Neural crest cell (in vitro differentiated cells): ENCODE measurements around the gene PTPRK. TPM values are rescaled to one million over a fixed set of nuclear protein-coding genes. Genes with fewer than 3 reads are reported as not detected.

Source experiments
- DNase-seq: peaks from one replicate; pipeline ENCODE4 v3.0.0; 2021; ENCODE audit warnings: low read depth, mixed read lengths, low spot score
- H3K27ac Mint-ChIP-seq: one replicate; pipeline ENCODE4 v1.8.0; 2021; ENCODE audit warnings: mild to moderate bottlenecking, mixed read lengths; ENCODE audit not compliant: unreplicated experiment
- H3K27me3 Mint-ChIP-seq: 2 replicates; pipeline ENCODE4 v1.8.0; 2021; ENCODE audit warnings: low read depth, mild to moderate bottlenecking, mixed read lengths
- H3K36me3 Mint-ChIP-seq: 2 replicates; pipeline ENCODE4 v1.8.0; 2021; ENCODE audit warnings: low read depth, mild to moderate bottlenecking, mixed read lengths
- H3K4me1 Mint-ChIP-seq: 2 replicates; pipeline ENCODE4 v1.8.0; 2021; ENCODE audit warnings: mixed read lengths
- H3K4me3 Mint-ChIP-seq: one replicate; pipeline ENCODE4 v1.8.0; 2021; ENCODE audit warnings: mild to moderate bottlenecking, mixed read lengths
- H3K9me3 Mint-ChIP-seq: 2 replicates; pipeline ENCODE4 v1.8.0; 2021; ENCODE audit warnings: mixed read lengths
- CTCF ChIP-seq: fragments of 200-600 bp; sonication (generic); conservative IDR thresholded peaks from 2 replicates; pipeline ENCODE4 v1.5.0; 2021; ENCODE audit warnings: antibody characterized with exemption, mild to moderate bottlenecking
- total RNA-seq: library from RNA; stranded (reverse); gene quantifications from 2 replicates; pipeline ENCODE4 v1.2.1, GENCODE V29; 2021

PTPRK gene
- total RNA-seq, 1 donor from 2014 or later = 30.8 TPM

- Mint-ChIP-seq H3K27me3 (peaks cover 17% of the 10 kb centered on the region), H3K4me1 (peaks cover 54% of the 10 kb centered on the region), H3K9me3 (no peaks in the 10 kb centered on the region), H3K4me3 (peak overlapping the region; percentile 99), H3K36me3 (no peaks in the 10 kb centered on the region), H3K27ac (peak overlapping the region; percentile 99)
- TF ChIP-seq CTCF = no peak
- DNase-seq = no peak
These were observed 858 bp upstream of the PTPRK start for GRCh38 chr6:128521282-128521632.

DNA sequence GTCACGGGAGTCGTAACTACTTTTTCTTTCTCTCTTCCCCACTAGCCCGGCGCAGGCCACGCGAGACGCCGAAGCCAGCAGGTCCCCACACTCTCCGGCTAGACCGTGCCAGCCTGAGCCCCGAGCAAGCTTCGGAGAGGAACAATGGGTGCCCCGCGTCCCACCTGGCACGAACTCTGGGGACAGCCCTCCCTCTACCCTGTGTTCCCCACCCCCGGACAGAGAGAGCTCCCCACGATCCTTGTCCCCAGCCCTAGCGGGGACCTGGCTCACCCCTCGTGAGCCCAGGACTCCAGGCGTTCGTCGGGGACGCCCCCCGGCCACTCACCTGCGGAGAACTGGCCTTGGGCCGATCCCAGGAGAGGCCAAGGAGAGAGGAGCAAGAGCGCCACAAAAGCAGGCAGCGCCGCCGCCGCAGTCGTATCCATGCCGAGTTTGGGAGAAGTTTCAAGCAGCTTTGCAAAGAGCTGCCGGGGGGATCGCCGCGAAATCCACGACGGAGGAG is 416 bp downstream of the PTPRK start:
- H3K27ac Mint-ChIP-seq = peak overlapping the region; percentile 99
- H3K4me3 Mint-ChIP-seq = peak overlapping the region; percentile 99
- no peaks in the 10 kb centered on the region for H3K36me3 Mint-ChIP-seq
- no peaks in the 10 kb centered on the region for H3K9me3 Mint-ChIP-seq
- no peak for DNase-seq
- H3K4me1 Mint-ChIP-seq = peaks cover 53% of the 10 kb centered on the region
- peaks cover 17% of the 10 kb centered on the region for H3K27me3 Mint-ChIP-seq
- no peak for TF ChIP-seq CTCF

DNA sequence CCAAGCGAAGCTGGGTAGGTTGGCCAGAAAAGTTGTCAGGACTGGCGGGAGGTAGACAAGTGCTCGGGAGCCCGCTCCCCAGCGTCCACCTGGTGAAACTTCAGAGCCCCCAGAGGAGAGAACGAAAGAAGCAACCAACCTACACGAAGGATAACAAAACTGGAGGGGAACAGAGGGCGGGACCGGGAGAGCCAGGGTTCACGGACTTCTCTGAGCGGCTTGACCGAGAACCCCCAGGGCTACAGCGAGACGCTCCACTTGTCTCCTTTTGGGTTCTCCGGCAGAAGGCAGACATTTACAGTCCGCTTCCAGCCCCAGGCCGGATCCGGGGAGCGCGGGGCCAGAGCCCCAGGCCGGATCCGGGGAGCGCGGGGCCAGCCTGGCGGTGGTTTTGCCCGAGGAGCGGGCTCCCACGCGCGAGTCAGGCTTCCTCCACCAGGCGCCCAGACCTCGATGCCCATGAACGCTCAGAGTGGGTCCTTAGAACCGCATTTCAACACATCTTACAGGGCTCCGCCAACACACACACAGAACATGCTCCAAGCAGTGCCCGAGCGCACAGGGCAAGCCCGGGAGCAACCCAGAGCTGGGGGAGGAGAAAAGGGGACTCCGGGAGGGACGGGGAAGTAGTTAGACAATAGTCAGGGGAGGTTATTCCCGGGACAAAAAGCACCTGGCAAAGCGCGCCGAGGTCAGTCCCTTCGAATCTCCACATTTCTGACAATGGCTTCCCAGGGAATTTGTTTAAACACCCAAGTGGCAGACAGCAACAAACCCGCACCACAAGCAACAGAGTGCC is 1.1 kb downstream of the PTPRK start:
- Mint-ChIP-seq H3K36me3 (no peaks in the 10 kb centered on the region), H3K27ac (peak overlapping the region; percentile 99), H3K4me1 (peaks cover 46% of the 10 kb centered on the region), H3K4me3 (peak overlapping the region; percentile 99), H3K27me3 (peaks cover 17% of the 10 kb centered on the region), H3K9me3 (no peaks in the 10 kb centered on the region)
- peak; percentile 30 for TF ChIP-seq CTCF
- DNase-seq = peak; percentile 30

DNA sequence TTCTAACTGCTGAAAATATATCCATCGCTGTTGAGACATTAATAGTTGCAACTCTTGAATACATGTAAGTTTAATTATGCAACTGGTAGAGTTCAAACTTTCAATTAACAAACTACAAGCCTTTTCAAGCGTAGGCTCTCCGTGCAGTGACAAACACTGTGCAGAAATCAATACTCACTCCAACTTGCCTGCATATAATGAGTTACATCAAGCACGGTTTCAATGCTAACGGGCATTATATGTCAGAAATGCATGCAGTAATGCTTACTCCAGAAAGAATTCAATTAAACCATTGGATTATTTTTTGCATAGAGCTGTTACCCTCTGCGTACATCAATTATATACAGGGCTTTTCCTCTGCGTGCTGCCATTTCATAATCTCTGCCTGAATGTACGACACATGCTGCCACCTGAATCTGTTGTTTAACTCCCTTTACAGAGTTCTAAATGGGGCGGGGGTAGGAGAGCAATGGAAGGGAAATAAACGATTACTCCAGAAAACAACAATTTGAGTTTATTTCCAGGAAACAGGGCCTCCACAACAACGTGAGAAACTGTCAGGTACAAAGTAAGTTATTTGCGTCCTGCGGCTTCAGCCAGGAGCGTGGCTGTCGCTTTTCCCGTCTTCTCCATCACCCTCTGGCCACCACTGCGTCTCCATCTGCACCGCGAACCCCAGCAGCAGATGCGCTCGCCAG is 1.8 kb downstream of the PTPRK start:
- Mint-ChIP-seq H3K4me3 (peak overlapping the region; percentile 99), H3K9me3 (no peaks in the 10 kb centered on the region), H3K36me3 (no peaks in the 10 kb centered on the region), H3K4me1 (peaks cover 44% of the 10 kb centered on the region), H3K27ac (peak overlapping the region; percentile 96), H3K27me3 (peaks cover 17% of the 10 kb centered on the region)
- DNase-seq = no peak
- no peak for TF ChIP-seq CTCF

GRCh38 chr6:128517124-128517523 is 3.3 kb downstream of the PTPRK start:
- H3K4me1 Mint-ChIP-seq = peaks cover 44% of the 10 kb centered on the region
- H3K4me3 Mint-ChIP-seq = peak overlapping the region; percentile 81
- no peaks in the 10 kb centered on the region for H3K36me3 Mint-ChIP-seq
- no peak for TF ChIP-seq CTCF
- DNase-seq = no peak
- H3K27ac Mint-ChIP-seq = no peak overlapping the region
- peaks cover 17% of the 10 kb centered on the region for H3K27me3 Mint-ChIP-seq
- H3K9me3 Mint-ChIP-seq = no peaks in the 10 kb centered on the region
